Thymus (tissue), 14 donors: Measurements from ENCODE around the gene DENND4C. TPM values are rescaled to one million over a fixed set of nuclear protein-coding genes. Genes with fewer than 3 reads are reported as not detected.

Source experiments
- DNase-seq, 9 donors: peaks; one replicate each; pipeline ENCODE4 v3.0.0-alpha.2; 2013; ENCODE audit warnings: low spot score in 9 of 9, low read depth in 6 of 9, missing footprints in 1 of 9
- H3K27ac ChIP-seq, 2 donors: one replicate each; pipeline ENCODE4 v1.5.1; 2013; ENCODE audit warnings: control low read depth in 1 of 2, low read depth in 1 of 2, low read length in 1 of 2, mild to moderate bottlenecking in 1 of 2, moderate library complexity in 1 of 2
- H3K27me3 ChIP-seq, 2 donors: one replicate each; pipeline ENCODE4 v1.5.1; 2013; ENCODE audit warnings: low read length in 1 of 2; ENCODE audit not compliant: control insufficient read depth in 2 of 2, insufficient read depth in 1 of 2
- H3K36me3 ChIP-seq, 2 donors: one replicate each; pipeline ENCODE4 v1.5.1; 2013; ENCODE audit warnings: low read length in 1 of 2, mild to moderate bottlenecking in 1 of 2, moderate library complexity in 1 of 2; ENCODE audit not compliant: control insufficient read depth in 2 of 2, insufficient read depth in 2 of 2
- H3K4me1 ChIP-seq, 2 donors: one replicate each; pipeline ENCODE4 v1.5.1; 2013; ENCODE audit warnings: low read length in 2 of 2; ENCODE audit not compliant: control insufficient read depth in 2 of 2, insufficient read depth in 2 of 2
- H3K4me3 ChIP-seq, 2 donors: one replicate each; pipeline ENCODE4 v1.5.1; 2013; ENCODE audit warnings: low read length in 2 of 2, control low read depth in 1 of 2, mild to moderate bottlenecking in 1 of 2
- H3K9me3 ChIP-seq, 2 donors: one replicate each; pipeline ENCODE4 v1.5.1; 2013; ENCODE audit warnings: low read length in 1 of 2, mild to moderate bottlenecking in 1 of 2; ENCODE audit not compliant: control insufficient read depth in 2 of 2, insufficient read depth in 1 of 2
- WGBS: extraction: QIAGEN DNeasy Blood & Tissue Kit; methylation state at CpG from one replicate; pipeline ENCODE4 v1.1.7; 2013; 5-methylcytosine and 5-hydroxymethylcytosine counted together
- long read RNA-seq, 10 donors: transcript quantifications; one replicate each; lab custom pipeline, GENCODE V29; 2026
- polyA plus RNA-seq: library from polyadenylated mRNA; stranded (reverse); fragments of 200-250 nt; gene quantifications from one replicate; pipeline ENCODE4 v1.2.3, GENCODE V29; 2013
- total RNA-seq: library from RNA; stranded (reverse); fragments of 120-200 nt; gene quantifications from one replicate; pipeline ENCODE4 v1.2.4, GENCODE V29; 2013
- donor health status: healthy.

Gene DENND4C
- total RNA-seq, result 39.2 TPM
- polyA plus RNA-seq, result 15.4 TPM
- long read RNA-seq, donor 1, partial matches to known transcripts, result 979 of 1,009 reads
- long read RNA-seq, donor 1, other reads (novel, unspliced or antisense), result 30 of 1,009 reads
- long read RNA-seq, donor 2, result 0 reads
- long read RNA-seq, donor 3, partial matches to known transcripts, result 11,264 of 11,577 reads
- long read RNA-seq, donor 3, other reads (novel, unspliced or antisense), result 313 of 11,577 reads
- long read RNA-seq, donor 4, partial matches to known transcripts, result 7,081 of 7,291 reads
- long read RNA-seq, donor 4, other reads (novel, unspliced or antisense), result 210 of 7,291 reads
- long read RNA-seq, donor 5, partial matches to known transcripts, result 18,063 of 18,536 reads
- long read RNA-seq, donor 5, other reads (novel, unspliced or antisense), result 470 of 18,536 reads
- long read RNA-seq, donor 6, partial matches to known transcripts, result 6,520 of 6,722 reads
- long read RNA-seq, donor 6, other reads (novel, unspliced or antisense), result 202 of 6,722 reads
- long read RNA-seq, donor 7, partial matches to known transcripts, result 10,614 of 11,041 reads
- long read RNA-seq, donor 7, other reads (novel, unspliced or antisense), result 427 of 11,041 reads
- long read RNA-seq, donor 8, partial matches to known transcripts, result 2,355 of 2,420 reads
- long read RNA-seq, donor 8, other reads (novel, unspliced or antisense), result 65 of 2,420 reads
- long read RNA-seq, donor 9, partial matches to known transcripts, result 4,333 of 4,511 reads
- long read RNA-seq, donor 9, other reads (novel, unspliced or antisense), result 177 of 4,511 reads
- long read RNA-seq, donor 10, partial matches to known transcripts, result 5,238 of 5,524 reads
- long read RNA-seq, donor 10, other reads (novel, unspliced or antisense), result 285 of 5,524 reads

GRCh38 chr9:19230355-19231125 lies at the start of gene DENND4C:
Gene DENND4C, plus strand, starts transcription at chr9:19230693. Its CDS starts 45,482 bp downstream, at chr9:19276175.
- Histone ChIP-seq H3K9me3 (no peaks in the 10 kb centered on the region), H3K36me3 (no peaks in the 10 kb centered on the region), H3K4me3 (peak within 1 kb of the TSS; percentile 54 to 91), H3K27me3 (no peaks in the 10 kb centered on the region), H3K4me1 (peaks cover 4 to 8% of the 10 kb centered on the region in 2 donors), H3K27ac (peak within 1 kb of the TSS; percentile 88 to 91)
- peak; percentile 55 to 91 (median 75) for DNase-seq
- under 1% methylated on average over 86 of the region's 86 CpGs for WGBS

DNA sequence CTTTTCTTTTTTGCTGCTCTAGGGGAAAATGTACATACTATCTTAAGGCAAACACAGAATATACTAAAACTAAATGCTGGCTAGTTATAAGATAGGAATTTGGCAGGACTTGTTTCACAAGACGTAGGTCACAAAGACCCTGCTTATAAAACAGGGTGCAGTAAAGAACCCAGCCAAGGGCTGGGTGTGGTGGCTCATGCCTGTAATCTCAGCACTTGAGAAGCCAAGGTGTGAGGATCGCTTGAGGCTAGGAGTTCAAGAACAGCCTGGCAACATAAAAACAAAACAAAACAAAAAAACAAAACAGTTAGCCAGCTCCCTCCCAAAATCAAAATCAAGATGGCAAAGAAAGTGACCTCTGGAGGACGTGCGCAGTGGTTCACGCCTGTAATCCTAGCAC lies 49.5 kb upstream of the DENND4C start:
- Histone ChIP-seq H3K4me1 (peaks cover 0 to 20% of the 10 kb centered on the region in 2 donors), H3K36me3 (no peaks in the 10 kb centered on the region), H3K27me3 (no peaks in the 10 kb centered on the region), H3K27ac (no peak overlapping the region), H3K9me3 (no peaks in the 10 kb centered on the region), H3K4me3 (no peak overlapping the region)
- WGBS, result 95% methylated on average over 5 of the region's 5 CpGs
- no peak for DNase-seq

GRCh38 chr9:19181561-19181960 lies 48.9 kb upstream of the DENND4C start:
- no peaks in the 10 kb centered on the region for H3K27me3 ChIP-seq
- DNase-seq, result no peak
- no peaks in the 10 kb centered on the region for H3K9me3 ChIP-seq
- 98% methylated on average over 5 of the region's 5 CpGs for WGBS
- no peak overlapping the region for H3K4me3 ChIP-seq
- peaks cover 0 to 20% of the 10 kb centered on the region in 2 donors for H3K4me1 ChIP-seq
- no peaks in the 10 kb centered on the region for H3K36me3 ChIP-seq
- H3K27ac ChIP-seq, result no peak overlapping the region

DNA sequence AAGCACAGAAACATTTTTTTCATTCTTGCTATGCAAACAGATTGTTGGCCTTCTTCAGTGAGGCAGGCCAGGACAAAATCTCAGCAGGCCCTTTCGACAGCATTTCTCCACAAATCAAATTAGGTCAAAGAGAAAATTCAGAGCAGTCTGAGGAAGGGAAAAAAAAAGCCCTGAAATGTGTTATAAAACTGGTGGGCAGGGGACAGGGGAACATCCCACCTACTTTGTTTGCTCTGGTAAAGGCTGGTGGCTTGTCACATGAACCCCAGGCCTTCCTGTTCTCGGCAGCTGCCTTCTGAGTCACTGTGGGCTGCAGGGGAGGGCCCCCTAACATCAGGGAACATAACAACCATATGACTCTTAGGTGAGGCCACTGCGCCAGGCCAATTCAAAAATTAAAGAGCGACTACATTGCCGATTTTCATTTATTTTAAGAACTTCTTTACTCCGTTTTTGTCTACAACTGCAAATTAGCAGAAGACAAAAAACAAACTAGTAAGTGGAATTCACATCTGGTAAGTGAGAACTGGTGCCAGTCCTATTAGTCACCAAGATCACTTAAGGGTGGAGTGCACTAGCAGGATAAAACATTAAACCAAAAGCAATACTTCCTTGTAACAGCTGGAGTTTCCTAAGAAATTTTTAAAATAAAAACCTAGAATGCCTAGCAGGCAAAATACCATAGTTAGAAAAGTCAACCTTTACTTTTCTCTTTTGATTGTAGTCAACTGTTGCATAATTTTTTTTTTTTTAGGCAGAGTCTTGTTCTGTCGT lies 46.2 kb upstream of the DENND4C start:
- Histone ChIP-seq H3K36me3 (no peaks in the 10 kb centered on the region), H3K27ac (peak overlapping the region; percentile 72 to 86), H3K4me1 (peaks cover 0 to 20% of the 10 kb centered on the region in 2 donors), H3K9me3 (no peaks in the 10 kb centered on the region), H3K4me3 (no peak overlapping the region), H3K27me3 (no peaks in the 10 kb centered on the region)
- DNase-seq, result peak in 7 of 9 donors; percentile 33 to 86 (median 67)
- WGBS, result 20% methylated on average over 7 of the region's 7 CpGs

- H3K9me3 ChIP-seq, result no peaks in the 10 kb centered on the region
- no peak overlapping the region for H3K4me3 ChIP-seq
- no peak overlapping the region for H3K27ac ChIP-seq
- no peaks in the 10 kb centered on the region for H3K27me3 ChIP-seq
- H3K36me3 ChIP-seq, result no peaks in the 10 kb centered on the region
- peaks cover 0 to 20% of the 10 kb centered on the region in 2 donors for H3K4me1 ChIP-seq
- DNase-seq, result no peak
- WGBS, result 99% methylated on average over 1 of the region's 1 CpG
These were observed 45.3 kb upstream of the DENND4C start for GRCh38 chr9:19185191-19185590.

- peaks cover 0 to 20% of the 10 kb centered on the region in 2 donors for H3K4me1 ChIP-seq
- H3K9me3 ChIP-seq, result no peaks in the 10 kb centered on the region
- 98% methylated on average over 2 of the region's 2 CpGs for WGBS
- no peak overlapping the region for H3K27ac ChIP-seq
- H3K27me3 ChIP-seq, result no peaks in the 10 kb centered on the region
- H3K4me3 ChIP-seq, result no peak overlapping the region
- DNase-seq, result no peak
- H3K36me3 ChIP-seq, result no peaks in the 10 kb centered on the region
These were observed 44.3 kb upstream of the DENND4C start for GRCh38 chr9:19186232-19186631.

DNA sequence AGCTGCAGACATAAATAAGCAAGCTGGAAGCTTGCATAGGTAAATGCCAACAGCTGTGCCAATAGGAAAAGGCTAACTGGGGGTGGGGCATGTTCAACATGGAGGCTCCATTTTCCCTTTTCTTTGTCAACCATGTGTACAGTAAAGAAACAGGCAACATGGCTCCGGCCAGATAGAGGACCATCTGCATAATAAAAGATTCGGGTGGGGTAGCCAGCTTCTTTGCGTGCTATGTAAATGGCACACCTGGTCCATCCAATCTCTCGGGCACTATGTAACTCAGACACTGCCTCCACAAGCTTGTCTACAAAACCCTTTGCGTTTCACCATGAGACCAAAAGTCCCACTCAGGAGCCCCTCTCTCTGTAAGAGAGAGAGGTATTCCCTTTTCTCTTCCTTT lies 41.7 kb upstream of the DENND4C start:
- Histone ChIP-seq H3K4me1 (peaks cover 0 to 13% of the 10 kb centered on the region in 2 donors), H3K27ac (no peak overlapping the region), H3K4me3 (no peak overlapping the region), H3K27me3 (no peaks in the 10 kb centered on the region), H3K9me3 (no peaks in the 10 kb centered on the region), H3K36me3 (no peaks in the 10 kb centered on the region)
- DNase-seq, result no peak
- WGBS, result 97% methylated on average over 5 of the region's 5 CpGs

GRCh38 chr9:19192202-19193028 lies 38.1 kb upstream of the DENND4C start:
- Histone ChIP-seq H3K4me1 (no peaks in the 10 kb centered on the region), H3K36me3 (no peaks in the 10 kb centered on the region)
- DNase-seq, result no peak

More at GRCh38 chr9:19192202-19193028, 38.1 kb upstream of the DENND4C start:
- Histone ChIP-seq H3K27me3 (no peaks in the 10 kb centered on the region), H3K27ac (no peak overlapping the region), H3K4me3 (no peak overlapping the region), H3K9me3 (no peaks in the 10 kb centered on the region)
- 89% methylated on average over 1 of the region's 1 CpG for WGBS
